Fibroblast of upper back skin (primary cell): ENCODE results near the gene UNC5C.
A peak's percentile ranks its signal among the peaks of the same experiment; 100 is the strongest.
"Not testable (repeated sequence)": the region's sequence is repeated elsewhere in the genome, so short reads cannot be mapped to it uniquely, and the experiment has no call there.

Source experiments
- DNase-seq: peaks from one replicate; pipeline ENCODE4 v3.0.0-alpha.2; 2013

UNC5C gene

GRCh38 chr4:95212692-95213091 lies 336.1 kb downstream of the UNC5C start:
- no peak for DNase-seq

DNA sequence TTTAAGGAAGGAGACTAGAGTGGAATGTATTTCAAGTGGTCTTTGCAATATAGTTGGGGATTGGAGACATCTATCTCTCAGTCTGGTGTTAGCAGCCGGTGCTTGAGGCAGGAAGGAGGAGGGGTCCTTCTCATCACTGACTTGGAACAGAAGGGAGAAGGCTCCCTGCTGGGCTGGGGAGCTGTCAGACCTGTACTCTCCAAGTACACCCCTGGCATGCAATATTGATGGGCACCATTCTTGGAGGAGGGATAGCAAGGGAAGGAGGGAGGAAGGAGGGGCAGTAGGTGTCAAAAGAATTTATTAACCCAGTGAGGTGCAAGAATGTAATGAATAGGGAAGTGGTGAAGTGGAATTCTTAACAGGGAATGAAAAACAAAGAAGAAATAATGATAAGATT lies 338.8 kb downstream of the UNC5C start:
- DNase-seq: no peak

- DNase-seq: no peak
Observed at GRCh38 chr4:95204873-95205272, 343.9 kb downstream of the UNC5C start.

DNA sequence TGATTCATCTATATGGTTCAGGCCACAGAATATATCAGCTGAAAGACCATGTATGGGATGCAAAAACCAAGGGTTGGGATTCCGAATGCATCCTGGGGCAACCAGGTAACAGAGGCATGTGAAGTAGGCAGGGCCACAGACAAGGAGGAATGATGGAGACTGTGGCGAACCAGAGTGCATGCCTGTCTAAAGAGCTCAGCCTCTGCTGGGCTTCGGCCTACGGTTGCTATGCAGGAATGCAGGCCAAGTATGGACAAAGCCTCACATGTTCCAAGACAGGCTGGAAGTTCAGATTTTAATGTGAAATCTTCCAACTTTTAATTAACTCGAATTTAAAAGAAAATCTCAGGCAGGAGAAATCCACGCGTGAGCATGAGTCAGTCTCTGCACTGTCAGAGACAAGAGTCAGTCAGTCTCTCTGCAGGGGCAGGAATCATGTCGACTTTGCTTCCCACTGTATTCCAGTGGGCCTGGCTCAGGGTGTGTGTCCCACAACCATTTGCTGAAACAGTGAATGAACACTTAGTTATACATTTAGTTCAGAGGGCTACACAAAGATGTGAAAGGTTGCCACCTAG lies 344.4 kb downstream of the UNC5C start:
- peak; percentile 2 for DNase-seq

DNA sequence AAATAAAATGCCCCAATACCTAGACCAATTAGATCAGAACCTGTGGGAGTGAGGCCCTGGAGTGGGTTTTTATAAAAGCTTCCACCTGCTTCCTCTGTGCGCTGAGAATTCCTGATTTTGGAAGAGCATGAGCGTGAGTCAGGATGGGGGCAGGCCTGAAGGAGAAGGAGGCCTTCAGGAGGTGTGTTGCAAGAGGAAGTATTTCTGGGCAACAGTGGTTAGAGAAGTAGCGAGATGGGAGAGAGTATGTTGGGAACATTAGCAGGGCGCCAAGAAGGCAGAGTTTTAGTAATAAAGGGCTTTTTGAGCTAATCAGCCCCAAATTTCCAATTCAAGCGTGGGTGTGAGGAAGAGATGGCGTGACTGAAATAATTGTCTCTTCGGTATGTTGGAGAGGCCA lies 349.8 kb downstream of the UNC5C start:
- no peak for DNase-seq

DNA sequence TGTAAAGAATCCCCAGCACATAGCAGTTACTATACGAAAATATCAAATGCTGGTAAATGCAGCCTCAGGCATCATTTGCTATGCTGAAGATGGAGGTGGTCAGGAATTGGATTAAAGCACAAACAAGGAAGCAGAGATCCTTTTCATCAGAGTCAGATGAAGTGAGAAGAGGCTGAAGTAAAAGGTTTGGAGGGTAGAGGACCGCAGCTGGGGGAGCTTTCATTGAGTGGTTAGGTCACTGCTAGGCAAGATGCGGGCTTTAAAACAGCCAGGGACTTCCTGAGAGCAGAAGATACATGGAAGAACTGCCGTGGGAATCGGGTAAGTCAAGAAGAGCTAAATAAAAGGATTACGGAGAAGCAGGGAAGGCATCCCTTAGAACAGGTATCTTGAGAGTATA lies 351.4 kb downstream of the UNC5C start:
- no peak for DNase-seq

DNA sequence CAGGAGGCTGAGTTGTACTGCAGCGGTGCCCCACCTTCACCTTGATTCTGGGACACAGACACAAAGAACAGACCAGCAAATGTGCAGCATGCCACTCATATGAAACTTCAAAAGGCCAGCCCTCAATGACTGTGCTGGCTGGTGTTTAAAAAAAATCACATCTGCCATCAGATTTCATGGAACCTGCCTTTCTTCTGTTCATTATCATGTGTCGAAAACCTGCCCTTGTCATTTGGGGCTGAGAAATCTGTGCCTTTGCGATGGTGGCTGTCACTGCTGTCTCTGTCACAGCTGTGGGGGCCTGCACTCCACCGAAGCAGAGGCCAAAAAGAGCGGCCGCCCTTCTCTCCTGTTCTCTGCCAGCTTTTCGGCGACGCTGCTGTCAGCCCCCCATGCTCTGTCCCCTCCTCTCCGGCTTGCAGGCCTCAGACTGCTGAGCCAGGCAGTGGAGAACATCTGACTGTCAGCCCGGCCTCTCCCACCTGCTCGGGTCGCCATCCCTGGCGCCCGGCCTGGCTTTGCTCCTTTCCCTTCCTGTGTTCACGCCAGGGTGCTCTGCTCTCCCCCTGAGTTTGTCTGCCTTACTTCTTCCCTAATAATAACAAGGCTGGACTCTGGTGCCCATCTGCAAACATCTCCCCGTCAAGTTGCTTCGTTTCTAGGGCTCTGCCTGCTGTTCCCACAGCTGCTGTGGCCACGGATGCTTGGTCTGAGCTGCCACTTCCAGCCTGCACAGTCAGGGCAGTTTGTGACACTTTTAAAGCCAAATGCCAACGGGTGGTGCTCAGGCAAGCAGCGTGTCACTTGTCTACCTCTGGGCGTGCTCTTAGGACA lies 355.2 kb downstream of the UNC5C start:
- no peak for DNase-seq

DNA sequence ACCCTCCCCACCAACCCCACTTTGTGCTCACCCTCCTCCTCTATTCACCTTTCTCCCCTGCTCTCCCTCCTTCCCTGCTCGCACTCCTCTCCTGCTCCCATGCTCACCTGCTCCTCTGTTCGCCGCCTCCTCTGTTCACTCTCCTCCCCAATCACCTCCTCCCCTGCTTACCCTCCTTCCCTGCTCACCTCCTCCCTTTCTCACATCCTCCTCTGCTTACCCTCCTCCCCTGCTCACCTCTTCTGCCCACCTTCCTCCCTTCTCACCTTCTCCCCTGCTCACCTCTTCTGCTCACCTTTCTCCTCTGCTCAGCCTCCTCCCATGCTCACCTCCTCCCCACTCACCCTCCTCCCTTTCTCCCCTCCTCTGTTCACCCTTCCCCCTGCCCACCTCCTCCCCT lies 357.2 kb downstream of the UNC5C start:
- DNase-seq: no peak

GRCh38 chr4:95190751-95191436 lies 357.9 kb downstream of the UNC5C start:
- DNase-seq: no peak

DNA sequence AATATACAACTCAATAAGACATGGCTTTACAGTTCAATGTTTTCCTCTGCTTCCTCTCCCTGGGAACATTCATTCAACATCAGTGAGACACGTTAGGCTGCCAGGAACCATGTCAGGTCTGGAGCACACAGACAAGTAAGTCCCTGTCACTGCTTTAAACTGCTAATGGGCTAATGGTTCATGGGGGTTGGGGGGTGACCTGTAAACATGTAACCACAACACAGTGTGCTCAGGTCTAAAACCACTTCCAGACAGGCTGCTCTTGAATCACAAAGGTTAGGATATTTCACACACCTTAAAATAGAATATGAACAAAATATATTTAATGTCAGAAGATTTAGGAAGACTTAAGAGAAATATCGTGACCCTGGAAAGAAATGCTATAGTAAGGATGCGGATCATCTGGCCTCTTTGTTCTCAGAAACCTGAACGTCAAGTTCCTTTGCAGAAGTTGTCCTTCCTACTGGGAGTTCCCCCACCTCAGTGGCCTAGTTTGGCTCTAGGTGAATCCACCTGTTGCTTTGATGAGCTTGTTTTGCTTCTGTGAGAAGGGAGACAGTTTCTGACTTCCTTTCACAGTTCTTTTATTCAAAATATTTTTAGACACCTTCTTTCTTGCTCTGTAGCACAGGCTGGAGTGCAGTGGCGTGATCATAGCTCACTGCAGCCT lies 359.9 kb downstream of the UNC5C start:
- no peak for DNase-seq

DNA sequence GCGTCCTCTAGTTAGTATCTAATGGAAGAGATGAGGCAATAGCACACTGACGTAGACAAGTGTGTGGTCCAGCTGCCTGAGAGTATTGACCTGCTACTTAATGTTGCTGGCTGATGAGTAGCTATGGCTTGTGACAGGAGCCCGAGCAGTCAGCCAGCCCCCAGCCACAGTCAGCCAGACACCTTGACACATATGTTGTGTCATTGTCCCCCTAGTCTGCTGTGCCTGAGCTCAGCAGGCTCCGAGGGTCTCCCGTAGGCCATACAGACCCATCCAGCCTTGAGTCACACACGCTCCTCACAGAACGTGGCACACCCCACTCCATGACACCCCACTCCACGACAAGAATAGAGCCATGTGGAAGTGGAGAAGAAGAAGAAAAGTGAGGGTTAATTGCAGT lies 362.1 kb downstream of the UNC5C start:
- no peak for DNase-seq

DNA sequence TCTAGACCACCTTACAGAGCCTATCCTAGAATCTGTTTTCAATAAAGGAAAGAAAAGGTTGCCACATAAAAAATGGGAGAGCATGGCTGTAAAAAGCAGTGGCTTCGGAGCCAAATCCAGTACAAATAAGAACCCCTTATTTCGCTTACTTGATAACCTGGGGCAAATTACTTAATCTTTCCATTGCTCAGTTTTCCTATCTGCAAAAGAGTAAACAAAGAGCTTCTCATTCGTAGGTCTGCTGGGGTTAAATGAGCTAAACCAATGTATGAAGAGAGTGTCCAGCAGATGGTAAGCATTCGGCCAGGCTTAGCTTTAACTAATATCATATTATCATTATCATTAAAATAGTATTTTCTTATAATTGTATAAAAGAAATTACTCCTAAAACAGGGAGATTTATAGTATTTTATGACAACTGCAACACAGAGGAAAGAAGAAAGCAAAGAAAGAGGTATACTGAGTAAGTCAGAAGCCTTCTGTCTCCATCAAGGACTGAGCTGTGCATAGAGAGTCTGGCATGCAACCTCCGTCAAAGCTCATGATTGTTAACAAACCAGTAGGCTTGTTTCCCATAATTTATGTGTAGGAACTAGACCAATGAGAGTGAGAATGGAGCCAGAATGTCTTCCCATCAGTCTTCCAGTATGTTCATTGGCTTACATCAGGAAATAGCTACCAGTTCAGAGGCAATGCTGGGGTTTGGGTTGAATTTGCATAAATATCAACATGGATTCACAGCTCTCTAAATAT lies 364.9 kb downstream of the UNC5C start:
- DNase-seq: no peak

- no peak for DNase-seq
Observed at GRCh38 chr4:95181996-95182306, 366.8 kb downstream of the UNC5C start.

GRCh38 chr4:95181243-95181995 lies 367.4 kb downstream of the UNC5C start:
- peak; percentile 51 for DNase-seq

- DNase-seq: no peak
Observed at GRCh38 chr4:95180531-95181242, 368.1 kb downstream of the UNC5C start.

- no peak for DNase-seq
Observed at GRCh38 chr4:95178938-95179337, 369.8 kb downstream of the UNC5C start.

DNA sequence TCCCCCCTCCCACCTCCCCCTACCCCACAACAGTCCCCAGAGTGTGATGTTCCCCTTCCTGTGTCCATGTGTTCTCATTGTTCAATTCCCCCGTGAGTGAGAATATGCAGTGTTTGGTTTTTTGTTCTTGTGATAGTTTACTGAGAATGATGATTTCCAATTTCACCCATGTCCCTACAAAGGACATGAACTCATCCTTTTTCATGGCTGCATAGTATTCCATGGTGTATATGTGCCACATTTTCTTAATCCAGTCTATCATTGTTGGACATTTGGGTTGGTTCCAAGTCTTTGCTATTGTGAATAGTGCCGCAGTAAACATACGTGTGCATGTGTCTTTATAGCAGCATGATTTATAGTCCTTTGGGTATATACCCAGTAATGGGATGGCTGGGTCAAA lies 377.4 kb downstream of the UNC5C start:
- DNase-seq: not testable (repeated sequence)

DNA sequence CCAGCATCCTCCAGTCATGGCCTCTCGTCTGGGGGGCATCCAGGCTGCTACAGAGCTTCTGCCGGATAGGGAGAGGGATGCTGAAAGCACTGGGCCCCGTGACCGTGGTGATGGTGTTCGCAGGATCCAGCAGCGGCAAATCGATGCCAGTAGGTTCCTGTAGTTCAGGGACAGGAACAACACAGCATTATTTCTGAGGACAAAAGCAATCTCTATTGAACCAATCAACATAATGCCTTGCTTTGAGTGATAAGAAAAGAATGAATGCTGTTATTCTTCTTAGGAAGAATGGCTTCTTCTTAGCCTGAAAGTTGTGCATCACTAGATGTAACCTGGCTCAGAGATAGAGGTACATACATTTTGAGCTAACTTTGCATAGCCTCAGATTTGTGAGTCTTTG lies 378.6 kb downstream of the UNC5C start:
- no peak for DNase-seq

DNA sequence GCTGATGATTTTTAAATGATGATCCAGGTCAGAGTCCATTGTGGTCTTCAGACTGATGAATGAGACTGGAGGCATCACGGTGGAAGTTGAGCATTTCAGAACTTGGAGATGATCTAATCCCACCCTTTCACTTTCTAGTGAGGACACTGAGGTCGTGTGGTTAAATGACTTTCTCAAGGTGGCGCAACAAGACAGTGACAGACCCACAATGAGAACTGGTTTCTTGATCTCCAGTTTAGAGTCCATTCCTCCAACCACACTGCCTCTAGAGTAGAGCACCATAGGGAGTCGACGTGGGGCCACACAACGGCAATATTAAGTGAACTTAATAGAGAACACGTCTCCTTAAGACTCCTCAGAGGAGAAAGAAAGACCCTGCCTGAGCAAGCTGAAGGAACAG lies 381.0 kb downstream of the UNC5C start:
- DNase-seq: no peak

DNA sequence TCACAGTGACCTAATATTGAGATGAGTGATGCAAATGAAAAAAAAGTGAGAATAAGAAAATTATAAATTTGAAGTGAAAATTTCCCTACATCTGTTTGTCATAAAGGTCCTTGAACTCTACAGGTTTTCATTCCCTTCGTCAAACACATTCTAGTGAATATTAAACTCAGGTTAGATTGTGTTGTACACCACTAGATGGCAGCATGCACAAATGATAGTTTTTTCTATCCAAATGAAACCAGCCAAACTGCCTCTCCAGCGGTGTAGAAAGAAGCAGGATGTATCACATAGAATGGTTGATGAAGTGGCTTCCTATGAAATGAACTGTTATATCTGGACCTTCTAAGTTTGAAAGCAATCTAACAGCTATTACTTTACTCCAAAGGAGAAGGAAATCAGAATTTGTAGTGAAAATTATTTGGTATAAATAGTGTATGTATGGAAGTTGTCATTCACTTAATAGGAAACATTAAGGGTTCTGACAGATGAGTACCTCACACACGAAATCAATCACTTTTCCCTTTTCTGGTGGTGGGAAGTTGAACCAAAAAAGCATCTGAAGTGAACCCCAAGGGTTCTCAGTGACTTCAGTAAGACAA lies 382.7 kb downstream of the UNC5C start:
- DNase-seq: peak; percentile 78

DNA sequence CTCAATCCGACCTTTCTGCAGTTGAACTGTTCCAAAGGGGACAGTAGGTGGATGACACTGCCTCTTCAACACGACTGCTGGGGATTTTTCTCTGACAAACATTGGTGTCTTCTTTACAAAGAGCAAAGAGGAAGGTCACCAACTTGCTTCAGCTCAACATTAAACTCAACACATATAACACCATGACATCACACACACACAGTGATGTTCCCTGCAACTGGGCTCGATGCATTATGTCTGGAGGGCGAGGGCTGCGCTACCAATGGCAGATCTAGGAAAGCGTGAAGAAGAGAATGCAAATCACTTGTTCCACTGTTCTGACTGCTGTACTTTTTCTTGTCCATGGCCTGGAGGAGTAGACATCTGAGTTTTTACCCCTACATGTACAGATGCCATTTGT lies 385.9 kb downstream of the UNC5C start:
- DNase-seq: no peak
